Ectodermal cell (in vitro differentiated cells): ENCODE measurements around the gene PP2D1.

ENCODE experiments used
- H3K27ac ChIP-seq: 2 replicates; pipeline ENCODE4 v1.7.0; 2013; ENCODE audit warnings: mild to moderate bottlenecking, low read depth, low read length; ENCODE audit not compliant: insufficient read depth, poor library complexity, severe bottlenecking
- H3K27me3 ChIP-seq: 2 replicates; pipeline ENCODE4 v1.7.0; 2013; ENCODE audit warnings: mild to moderate bottlenecking, low read length; ENCODE audit not compliant: insufficient read depth, control insufficient read depth, poor library complexity, severe bottlenecking
- H3K36me3 ChIP-seq: one replicate; pipeline ENCODE4 v1.7.0; 2013; ENCODE audit warnings: low read length; ENCODE audit not compliant: control insufficient read depth, insufficient read depth
- H3K4me1 ChIP-seq: one replicate; pipeline ENCODE4 v1.7.0; 2013; ENCODE audit warnings: low read length; ENCODE audit not compliant: control insufficient read depth, insufficient read depth
- H3K4me3 ChIP-seq: 2 replicates; pipeline ENCODE4 v1.7.0; 2013; ENCODE audit warnings: low read depth, low read length, control low read depth; ENCODE audit not compliant: insufficient read depth
- H3K9me3 ChIP-seq: 2 replicates; pipeline ENCODE4 v1.7.0; 2013; ENCODE audit warnings: mild to moderate bottlenecking, low read length, moderate library complexity; ENCODE audit not compliant: control insufficient read depth
- WGBS, 2 experiments: methylation state at CpG; one replicate each; pipeline ENCODE4 v1.1.7; 2013; ENCODE audit warnings: missing lambda C conversion rate in 2 of 2; 5-methylcytosine and 5-hydroxymethylcytosine counted together

PP2D1 gene

GRCh38 chr3:19946832-19947548 lies 65.1 kb downstream of the PP2D1 start, which contains the start of gene RAB5A:
Gene RAB5A, plus strand, starts transcription at chr3:19947097. Its CDS starts 3,802 bp downstream, at chr3:19950899.
- Histone ChIP-seq H3K4me3 (peak within 1 kb of the TSS; percentile 100), H3K27ac (peak within 1 kb of the TSS; percentile 96), H3K27me3 (no peaks in the 10 kb centered on the region), H3K9me3 (no peaks in the 10 kb centered on the region), H3K36me3 (peaks cover 5% of the 10 kb centered on the region), H3K4me1 (peaks cover 12% of the 10 kb centered on the region)
- WGBS, 2 experiments: 0% methylated on average over 70 to 73 of the region's 73 CpGs

GRCh38 chr3:19945969-19946831 lies 65.9 kb downstream of the PP2D1 start:
- Histone ChIP-seq H3K27ac (peak overlapping the region; percentile 96), H3K9me3 (no peaks in the 10 kb centered on the region), H3K36me3 (peaks cover 3% of the 10 kb centered on the region), H3K4me1 (peaks cover 12% of the 10 kb centered on the region), H3K27me3 (no peaks in the 10 kb centered on the region), H3K4me3 (peak overlapping the region; percentile 100)
- 71 to 79% methylated on average over 24 to 26 of the region's 26 CpGs for WGBS, 2 experiments

- H3K27ac ChIP-seq: no peak overlapping the region
- 91 to 98% methylated on average over 9 of the region's 9 CpGs for WGBS, 2 experiments
Measured at GRCh38 chr3:19945534-19945933, 66.5 kb downstream of the PP2D1 start.

GRCh38 chr3:19940643-19941042 lies 71.4 kb downstream of the PP2D1 start:
- Histone ChIP-seq H3K9me3 (no peaks in the 10 kb centered on the region), H3K27ac (no peak overlapping the region), H3K27me3 (no peaks in the 10 kb centered on the region), H3K4me1 (no peaks in the 10 kb centered on the region), H3K36me3 (no peaks in the 10 kb centered on the region), H3K4me3 (no peak overlapping the region)
- 93 to 97% methylated on average over 1 of the region's 1 CpG for WGBS, 2 experiments

More at GRCh38 chr3:19945534-19945933, 66.5 kb downstream of the PP2D1 start:
- Histone ChIP-seq H3K4me3 (no peak overlapping the region), H3K9me3 (no peaks in the 10 kb centered on the region), H3K36me3 (no peaks in the 10 kb centered on the region), H3K4me1 (peaks cover 12% of the 10 kb centered on the region), H3K27me3 (no peaks in the 10 kb centered on the region)

- Histone ChIP-seq H3K36me3 (no peaks in the 10 kb centered on the region), H3K4me3 (no peak overlapping the region), H3K27me3 (no peaks in the 10 kb centered on the region), H3K27ac (no peak overlapping the region), H3K9me3 (no peaks in the 10 kb centered on the region), H3K4me1 (no peaks in the 10 kb centered on the region)
- WGBS, 2 experiments: 88% methylated on average over 1 of the region's 1 CpG; no CpG with 5 or more reads in 1 of the 2 experiments
Measured at GRCh38 chr3:19938295-19938627, 73.8 kb downstream of the PP2D1 start.

GRCh38 chr3:19937459-19938294 lies 74.4 kb downstream of the PP2D1 start:
- Histone ChIP-seq H3K27me3 (no peaks in the 10 kb centered on the region), H3K36me3 (no peaks in the 10 kb centered on the region), H3K27ac (no peak overlapping the region), H3K4me3 (no peak overlapping the region), H3K9me3 (no peaks in the 10 kb centered on the region), H3K4me1 (no peaks in the 10 kb centered on the region)
- 75 to 82% methylated on average over 4 to 7 of the region's 7 CpGs for WGBS, 2 experiments
